Sigmoid colon (tissue), 7 donors: ENCODE data around the gene GALNT13. TPM values are rescaled to one million over a fixed set of nuclear protein-coding genes. Genes with fewer than 3 reads are reported as not detected.

Experiments used
- DNase-seq: peaks from one replicate; pipeline ENCODE4 v3.0.0-alpha.2; 2019
- H3K27ac ChIP-seq, 4 donors: fragments of 200-600 bp; sonication (generic); one replicate each; pipeline ENCODE4 v1.5.1; 2016 to 2019; ENCODE audit warnings: mild to moderate bottlenecking in 1 of 4
- H3K27me3 ChIP-seq, 3 donors: fragments of 200-600 bp; sonication (generic); one replicate each; pipeline ENCODE4 v1.5.1; 2019; ENCODE audit warnings: mild to moderate bottlenecking in 1 of 3
- H3K36me3 ChIP-seq, 4 donors: fragments of 200-600 bp; sonication (generic); one replicate each; pipeline ENCODE4 v1.5.1; 2016 to 2019
- H3K4me1 ChIP-seq, 4 donors: fragments of 200-600 bp; sonication (generic); one replicate each; pipeline ENCODE4 v1.5.1; 2017 to 2019
- H3K4me3 ChIP-seq, 4 donors: fragments of 200-600 bp; sonication (generic); one replicate each; pipeline ENCODE4 v1.5.1; 2017 to 2019; ENCODE audit warnings: mild to moderate bottlenecking in 2 of 4, moderate library complexity in 1 of 4
- H3K9me3 ChIP-seq, 4 donors: fragments of 200-600 bp in 3 of 4; sonication (generic) in 3 of 4; one replicate each; pipeline versions ENCODE4 v1.5.1 to v1.6.1; 2013 to 2019
- CTCF ChIP-seq, 4 experiments: fragments of 450-650 bp in 3 of 4; fragments of 200-600 bp in 1 of 4; IDR thresholded peaks; one replicate each; pipeline ENCODE4 v1.5.1; 2016 to 2019; ENCODE audit warnings: antibody characterized with exemption in 4 of 4, mild to moderate bottlenecking in 3 of 4, moderate library complexity in 2 of 4
- EP300 ChIP-seq, 4 donors: sonication (generic); formaldehyde crosslinking; IDR thresholded peaks; one replicate each; pipeline ENCODE4 v1.6.1; 2017; ENCODE audit warnings: antibody characterized with exemption in 4 of 4
- POLR2A ChIP-seq, 2 donors: fragments of 450-650 bp; IDR thresholded peaks; one replicate each; pipeline ENCODE4 v1.6.1; 2016; ENCODE audit warnings: antibody characterized with exemption in 2 of 2, mild to moderate bottlenecking in 2 of 2, moderate library complexity in 2 of 2
- POLR2AphosphoS5 ChIP-seq, 4 donors: sonication (generic); formaldehyde crosslinking; IDR thresholded peaks; one replicate each; pipeline ENCODE4 v1.6.1; 2017; ENCODE audit warnings: antibody characterized with exemption in 4 of 4
- WGBS, 2 donors: extraction: QIAGEN DNeasy Blood & Tissue Kit; methylation state at CpG; one replicate each; pipeline ENCODE4 v1.1.7; 2013; 5-methylcytosine and 5-hydroxymethylcytosine counted together
- intact Hi-C: fragments of 100-400 bp; cut with DNase I; formaldehyde crosslinking; loops from one replicate; pipeline ENCODE4 v1.15.1; 2023
- polyA plus RNA-seq, 3 donors: library from polyadenylated mRNA; stranded (reverse); fragments of 200-250 nt; gene quantifications; one replicate each; pipeline ENCODE4 v1.2.3, GENCODE V29; 2013
- total RNA-seq, 4 donors: library from RNA; depleted of rRNA; stranded (reverse); fragments of >200 nt; gene quantifications; one replicate each; pipeline ENCODE4 v1.1.0, GENCODE V29; 2016
- donor health status: healthy with polysubstance abuse.
- donor health status: Bipolar disorder and iron deficiency.
- donor health status: healthy.

GALNT13 gene
- total and polyA plus RNA-seq, 7 donors = under 0.01 to 2.5 (median 0.82) TPM; not detected in 1

GRCh38 chr2:154140249-154141025, 268.7 kb downstream of the GALNT13 start:
- WGBS, 2 donors = 83 to 85% methylated on average over 4 of the region's 4 CpGs
- no peak overlapping the region for H3K27ac ChIP-seq
- no peak for DNase-seq
- intact Hi-C loops = no loop called here
- H3K4me1 ChIP-seq = peaks cover 0 to 12% (median 2%) of the 10 kb centered on the region in 4 donors
- TF ChIP-seq CTCF (IDR thresholded peaks at IDR 0.05) = no peak
- no peak for TF ChIP-seq POLR2A (IDR thresholded peaks at IDR 0.05)
- no peak for TF ChIP-seq POLR2AphosphoS5 (IDR thresholded peaks at IDR 0.05)
- TF ChIP-seq EP300 (IDR thresholded peaks at IDR 0.05) = no peak
- no peaks in the 10 kb centered on the region for H3K9me3 ChIP-seq
- no peaks in the 10 kb centered on the region for H3K36me3 ChIP-seq
- H3K4me3 ChIP-seq = no peak overlapping the region
- H3K27me3 ChIP-seq = no peaks in the 10 kb centered on the region

GRCh38 chr2:154142480-154142879, 270.8 kb downstream of the GALNT13 start:
- Histone ChIP-seq H3K4me1 (peaks cover 0 to 12% (median 2%) of the 10 kb centered on the region in 4 donors), H3K9me3 (no peaks in the 10 kb centered on the region), H3K36me3 (no peaks in the 10 kb centered on the region), H3K4me3 (no peak overlapping the region), H3K27ac (no peak overlapping the region), H3K27me3 (no peaks in the 10 kb centered on the region)
- 76 to 85% methylated on average over 2 of the region's 2 CpGs for WGBS, 2 donors
- intact Hi-C loops = no loop called here
- DNase-seq = no peak
- TF ChIP-seq CTCF (IDR thresholded peaks at IDR 0.05) (no peak), POLR2A (IDR thresholded peaks at IDR 0.05) (no peak), POLR2AphosphoS5 (IDR thresholded peaks at IDR 0.05) (no peak), EP300 (IDR thresholded peaks at IDR 0.05) (no peak)

GRCh38 chr2:154143105-154143504, 271.4 kb downstream of the GALNT13 start:
- Histone ChIP-seq H3K9me3 (no peaks in the 10 kb centered on the region), H3K36me3 (no peaks in the 10 kb centered on the region), H3K27me3 (no peaks in the 10 kb centered on the region), H3K27ac (no peak overlapping the region), H3K4me1 (peaks cover 0 to 12% (median 2%) of the 10 kb centered on the region in 4 donors), H3K4me3 (no peak overlapping the region)
- intact Hi-C loops = no loop called here
- DNase-seq = no peak
- WGBS, 2 donors = 85 to 87% methylated on average over 4 of the region's 4 CpGs
- TF ChIP-seq POLR2A (IDR thresholded peaks at IDR 0.05) (no peak), CTCF (IDR thresholded peaks at IDR 0.05) (no peak), POLR2AphosphoS5 (IDR thresholded peaks at IDR 0.05) (no peak), EP300 (IDR thresholded peaks at IDR 0.05) (no peak)

GRCh38 chr2:154158101-154158500, 286.4 kb downstream of the GALNT13 start:
- Histone ChIP-seq H3K36me3 (no peaks in the 10 kb centered on the region), H3K4me3 (no peak overlapping the region), H3K4me1 (no peaks in the 10 kb centered on the region), H3K27ac (no peak overlapping the region), H3K9me3 (no peaks in the 10 kb centered on the region), H3K27me3 (no peaks in the 10 kb centered on the region)
- WGBS, 2 donors = 50 to 58% methylated on average over 2 of the region's 2 CpGs
- no peak for DNase-seq
- TF ChIP-seq POLR2AphosphoS5 (IDR thresholded peaks at IDR 0.05) = no peak
- no peak for TF ChIP-seq EP300 (IDR thresholded peaks at IDR 0.05)
- TF ChIP-seq CTCF (IDR thresholded peaks at IDR 0.05) = no peak
- no peak for TF ChIP-seq POLR2A (IDR thresholded peaks at IDR 0.05)
- intact Hi-C loops = no loop called here
